Liver (tissue), 9 donors: ENCODE results near the gene IRF4. TPM values are rescaled to one million over a fixed set of nuclear protein-coding genes. Genes with fewer than 3 reads are reported as not detected.

ENCODE experiments used
- DNase-seq: peaks from one replicate; pipeline ENCODE4 v3.0.0-alpha.2; 2017; ENCODE audit warnings: low spot score
- H3K27ac ChIP-seq, 2 donors: one replicate each; pipeline ENCODE4 v1.7.0; 2013; ENCODE audit warnings: inconsistent platforms in 2 of 2, low read length in 2 of 2, control low read depth in 1 of 2, low read depth in 1 of 2, mild to moderate bottlenecking in 1 of 2
- H3K27me3 ChIP-seq, 4 donors: one replicate each; pipeline versions ENCODE4 v1.6.1 to v1.7.0; 2013; ENCODE audit warnings: low read length in 3 of 4, inconsistent platforms in 1 of 4, mild to moderate bottlenecking in 1 of 4, moderate library complexity in 1 of 4; ENCODE audit not compliant: control insufficient read depth in 4 of 4, insufficient read depth in 4 of 4
- H3K36me3 ChIP-seq, 4 donors: one replicate each; pipeline versions ENCODE4 v1.6.1 to v1.7.0; 2013; ENCODE audit warnings: low read length in 3 of 4, mild to moderate bottlenecking in 3 of 4, low read depth in 1 of 4, moderate library complexity in 1 of 4; ENCODE audit not compliant: control insufficient read depth in 4 of 4, insufficient read depth in 3 of 4
- H3K4me1 ChIP-seq, 4 donors: one replicate each; pipeline versions ENCODE4 v1.6.1 to v1.7.0; 2013; ENCODE audit warnings: low read length in 3 of 4, mild to moderate bottlenecking in 3 of 4, moderate library complexity in 1 of 4; ENCODE audit not compliant: control insufficient read depth in 4 of 4, insufficient read depth in 4 of 4
- H3K4me3 ChIP-seq, 3 donors: one replicate each; pipeline versions ENCODE4 v1.6.1 to v1.7.0; 2013; ENCODE audit warnings: low read length in 3 of 3, control low read depth in 1 of 3, low read depth in 1 of 3, mild to moderate bottlenecking in 1 of 3
- H3K9ac ChIP-seq, 2 donors: one replicate each; pipeline ENCODE4 v1.7.0; 2013; ENCODE audit warnings: low read length in 2 of 2, mild to moderate bottlenecking in 2 of 2, moderate library complexity in 2 of 2, control low read depth in 1 of 2, low read depth in 1 of 2
- H3K9me3 ChIP-seq, 4 donors: one replicate each; pipeline versions ENCODE4 v1.6.1 to v1.7.0; 2013; ENCODE audit warnings: low read length in 3 of 4; ENCODE audit not compliant: control insufficient read depth in 4 of 4
- CTCF ChIP-seq: fragments of 150-350 bp; IDR thresholded peaks from 2 replicates; pipeline ENCODE4 v1.5.1; 2017; ENCODE audit warnings: improper control_type of control experiment, low read depth, low read length; ENCODE audit not compliant: missing input control
- EGR1 ChIP-seq, 2 donors: IDR thresholded peaks; 2 replicates each; pipeline ENCODE4 v1.6.1; 2016 to 2018; ENCODE audit warnings: antibody characterized with exemption in 2 of 2, low read depth in 2 of 2
- FOXA1 ChIP-seq: IDR thresholded peaks from 2 replicates; pipeline ENCODE4 v1.6.1; 2016; ENCODE audit warnings: antibody characterized with exemption
- FOXA2 ChIP-seq: IDR thresholded peaks from 2 replicates; pipeline ENCODE4 v1.6.1; 2016; ENCODE audit warnings: antibody characterized with exemption
- GABPA ChIP-seq, 2 donors: IDR thresholded peaks in 1 of 2; conservative IDR thresholded peaks in 1 of 2; 2 replicates each; pipeline ENCODE4 v1.6.1; 2016; ENCODE audit warnings: antibody characterized with exemption in 2 of 2, mild to moderate bottlenecking in 1 of 2, moderate library complexity in 1 of 2
- HNF4A ChIP-seq, 2 donors: conservative IDR thresholded peaks; 2 replicates each; pipeline ENCODE4 v1.6.1; 2016; ENCODE audit warnings: antibody characterized with exemption in 2 of 2, mild to moderate bottlenecking in 2 of 2
- HNF4G ChIP-seq: IDR thresholded peaks from 2 replicates; pipeline ENCODE4 v1.6.1; 2016; ENCODE audit warnings: antibody characterized with exemption
- MAX ChIP-seq: IDR thresholded peaks from 2 replicates; pipeline ENCODE4 v1.6.1; 2016; ENCODE audit warnings: antibody characterized with exemption
- NR2F2 ChIP-seq: IDR thresholded peaks from 2 replicates; pipeline ENCODE4 v1.6.1; 2016; ENCODE audit warnings: antibody characterized with exemption
- RAD21 ChIP-seq, 2 donors: IDR thresholded peaks; 2 replicates each; pipeline ENCODE4 v1.6.1; 2016; ENCODE audit warnings: antibody characterized with exemption in 2 of 2, mild to moderate bottlenecking in 2 of 2
- RXRA ChIP-seq, 2 donors: IDR thresholded peaks; 2 replicates each; pipeline ENCODE4 v1.6.1; 2017 to 2018; ENCODE audit warnings: antibody characterized with exemption in 2 of 2, mild to moderate bottlenecking in 1 of 2
- SP1 ChIP-seq: IDR thresholded peaks from 2 replicates; pipeline ENCODE4 v1.6.1; 2018; ENCODE audit warnings: antibody characterized with exemption, mild to moderate bottlenecking
- YY1 ChIP-seq: IDR thresholded peaks from 2 replicates; pipeline ENCODE4 v1.6.1; 2016; ENCODE audit warnings: antibody characterized with exemption, mild to moderate bottlenecking
- WGBS: extraction: QIAGEN DNeasy Blood & Tissue Kit; methylation state at CpG from one replicate; pipeline ENCODE4 v1.1.7; 2013; 5-methylcytosine and 5-hydroxymethylcytosine counted together
- polyA plus RNA-seq, 2 donors: library from polyadenylated mRNA; stranded (reverse) in 1 of 2; unstranded in 1 of 2; fragments of 200-250 nt in 1 of 2; fragments of >200 nt in 1 of 2; fragmentation: Nextera tagmentation in 1 of 2; extraction: Ambion mirVana in 1 of 2; gene quantifications; one replicate each; pipeline versions ENCODE4 v1.2.1 to v1.2.3, GENCODE V29; 2013 to 2015
- total RNA-seq, 2 donors: library from RNA; depleted of rRNA; stranded (reverse); fragments of >200 nt; gene quantifications; one replicate each; pipeline ENCODE4 v1.2.3, GENCODE V29; 2014
- TF ChIP-seq, protein P1 (sequence below): IDR thresholded peaks from 2 replicates; pipeline ENCODE4 v1.6.1; 2016; ENCODE audit warnings: antibody characterized with exemption
- TF ChIP-seq, protein P2 (sequence below): IDR thresholded peaks from 2 replicates; pipeline ENCODE4 v1.6.1; 2016; ENCODE audit warnings: antibody characterized with exemption, mild to moderate bottlenecking
- TF ChIP-seq, protein P3 (sequence below): IDR thresholded peaks from 2 replicates; pipeline ENCODE4 v1.6.1; 2016; ENCODE audit warnings: antibody characterized with exemption
- donor health status: healthy.
- donor health status: healthy.
- donor health status: healthy.
- donor health status: healthy.
- donor health status: healthy.

The IRF4 gene
- total and polyA plus RNA-seq, 4 donors, result 0.68 to 1.6 (median 1.1) TPM

DNA sequence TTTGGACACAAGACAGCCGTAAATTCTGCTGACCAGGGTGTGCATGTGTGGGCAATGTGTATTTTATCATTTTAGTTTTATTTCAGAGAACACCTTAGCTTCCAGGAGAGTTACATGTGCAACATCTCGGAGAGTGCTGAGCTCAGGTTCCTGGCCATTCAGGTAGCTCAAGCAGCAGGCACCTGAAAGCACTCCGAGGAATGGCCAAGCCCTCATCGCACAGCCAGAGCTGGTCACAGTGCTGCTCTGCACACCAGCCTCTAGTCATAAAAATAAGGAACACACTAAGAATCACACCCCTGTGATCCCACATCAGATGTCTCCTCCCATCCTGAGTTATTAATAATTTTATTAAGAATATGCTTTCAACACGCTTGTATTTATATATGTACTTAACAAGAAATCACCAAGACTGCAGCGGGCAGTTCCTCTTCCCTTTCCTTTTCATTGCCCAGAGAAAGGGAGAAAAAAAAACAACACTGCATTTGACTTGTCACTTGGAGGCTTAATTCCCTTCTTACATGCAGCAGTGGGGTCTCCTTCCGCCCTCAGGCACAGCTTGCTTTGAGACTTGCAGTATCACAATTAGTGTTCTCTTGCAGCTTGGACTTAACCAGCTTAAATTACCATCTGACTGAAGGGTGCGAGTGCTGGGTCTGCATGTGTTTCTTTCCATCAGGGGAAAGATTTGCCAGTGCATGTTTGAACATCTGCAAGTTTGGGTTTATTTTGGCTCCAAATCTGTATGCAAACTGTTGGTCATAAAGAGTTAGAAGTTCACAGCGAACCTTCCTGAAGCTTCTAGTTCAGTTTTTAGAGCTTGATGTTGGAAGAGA, 36.0 kb upstream of the IRF4 start (continued):
- TF ChIP-seq CTCF, result no peak
- TF ChIP-seq SP1, result peak; percentile 39
- no peak for TF ChIP-seq YY1
- no peak for TF ChIP-seq MAX
- TF ChIP-seq NR2F2, result no peak
- TF ChIP-seq RXRA (IDR thresholded peaks at IDR 0.05), result peak; percentile 13 to 75
- TF ChIP-seq FOXA1, result peak; percentile 54
- TF ChIP-seq RAD21 (IDR thresholded peaks at IDR 0.05), result peak in 1 of 2 donors; percentile 21

- H3K27me3 ChIP-seq, result no peaks in the 10 kb centered on the region
- peaks cover 4 to 7% (median 6%) of the 10 kb centered on the region in 4 donors for H3K4me1 ChIP-seq
- no peaks in the 10 kb centered on the region for H3K9me3 ChIP-seq
- peaks cover 0 to 4% (median 0%) of the 10 kb centered on the region in 4 donors for H3K36me3 ChIP-seq
- no peak overlapping the region for H3K9ac ChIP-seq
- no peak for TF ChIP-seq CTCF
- no peak for TF ChIP-seq NR2F2
- no peak for TF ChIP-seq EGR1 (IDR thresholded peaks at IDR 0.05; ENCODE audit: low read depth in 2 of 2)
- no peak for TF ChIP-seq RAD21 (IDR thresholded peaks at IDR 0.05)
- no peak for TF ChIP-seq FOXA1
- TF ChIP-seq RXRA (IDR thresholded peaks at IDR 0.05), result no peak
- no peak for TF ChIP-seq YY1
- no peak for TF ChIP-seq HNF4A (conservative IDR thresholded peaks at IDR 0.05)
- no peak for TF ChIP-seq HNF4G
- no peak for TF ChIP-seq MAX
- DNase-seq, result no peak
- no peak overlapping the region for H3K4me3 ChIP-seq
- H3K27ac ChIP-seq, result no peak overlapping the region
- WGBS, result 86% methylated on average over 11 of the region's 11 CpGs
These were observed 34.7 kb upstream of the IRF4 start for GRCh38 chr6:356828-357251.

GRCh38 chr6:357261-357790, 34.2 kb upstream of the IRF4 start:
- no peak overlapping the region for H3K4me3 ChIP-seq
- WGBS, result 87% methylated on average over 12 of the region's 12 CpGs
- DNase-seq, result no peak
- TF ChIP-seq GABPA (IDR thresholded peaks at IDR 0.05 in 1 of 2, conservative IDR thresholded peaks at IDR 0.05 in 1 of 2) (no peak), HNF4A (conservative IDR thresholded peaks at IDR 0.05) (no peak), FOXA2 (no peak)
- TF ChIP-seq, protein P1, sequence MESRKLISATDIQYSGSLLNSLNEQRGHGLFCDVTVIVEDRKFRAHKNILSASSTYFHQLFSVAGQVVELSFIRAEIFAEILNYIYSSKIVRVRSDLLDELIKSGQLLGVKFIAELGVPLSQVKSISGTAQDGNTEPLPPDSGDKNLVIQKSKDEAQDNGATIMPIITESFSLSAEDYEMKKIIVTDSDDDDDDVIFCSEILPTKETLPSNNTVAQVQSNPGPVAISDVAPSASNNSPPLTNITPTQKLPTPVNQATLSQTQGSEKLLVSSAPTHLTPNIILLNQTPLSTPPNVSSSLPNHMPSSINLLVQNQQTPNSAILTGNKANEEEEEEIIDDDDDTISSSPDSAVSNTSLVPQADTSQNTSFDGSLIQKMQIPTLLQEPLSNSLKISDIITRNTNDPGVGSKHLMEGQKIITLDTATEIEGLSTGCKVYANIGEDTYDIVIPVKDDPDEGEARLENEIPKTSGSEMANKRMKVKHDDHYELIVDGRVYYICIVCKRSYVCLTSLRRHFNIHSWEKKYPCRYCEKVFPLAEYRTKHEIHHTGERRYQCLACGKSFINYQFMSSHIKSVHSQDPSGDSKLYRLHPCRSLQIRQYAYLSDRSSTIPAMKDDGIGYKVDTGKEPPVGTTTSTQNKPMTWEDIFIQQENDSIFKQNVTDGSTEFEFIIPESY, result no peak
- TF ChIP-seq, protein P2, sequence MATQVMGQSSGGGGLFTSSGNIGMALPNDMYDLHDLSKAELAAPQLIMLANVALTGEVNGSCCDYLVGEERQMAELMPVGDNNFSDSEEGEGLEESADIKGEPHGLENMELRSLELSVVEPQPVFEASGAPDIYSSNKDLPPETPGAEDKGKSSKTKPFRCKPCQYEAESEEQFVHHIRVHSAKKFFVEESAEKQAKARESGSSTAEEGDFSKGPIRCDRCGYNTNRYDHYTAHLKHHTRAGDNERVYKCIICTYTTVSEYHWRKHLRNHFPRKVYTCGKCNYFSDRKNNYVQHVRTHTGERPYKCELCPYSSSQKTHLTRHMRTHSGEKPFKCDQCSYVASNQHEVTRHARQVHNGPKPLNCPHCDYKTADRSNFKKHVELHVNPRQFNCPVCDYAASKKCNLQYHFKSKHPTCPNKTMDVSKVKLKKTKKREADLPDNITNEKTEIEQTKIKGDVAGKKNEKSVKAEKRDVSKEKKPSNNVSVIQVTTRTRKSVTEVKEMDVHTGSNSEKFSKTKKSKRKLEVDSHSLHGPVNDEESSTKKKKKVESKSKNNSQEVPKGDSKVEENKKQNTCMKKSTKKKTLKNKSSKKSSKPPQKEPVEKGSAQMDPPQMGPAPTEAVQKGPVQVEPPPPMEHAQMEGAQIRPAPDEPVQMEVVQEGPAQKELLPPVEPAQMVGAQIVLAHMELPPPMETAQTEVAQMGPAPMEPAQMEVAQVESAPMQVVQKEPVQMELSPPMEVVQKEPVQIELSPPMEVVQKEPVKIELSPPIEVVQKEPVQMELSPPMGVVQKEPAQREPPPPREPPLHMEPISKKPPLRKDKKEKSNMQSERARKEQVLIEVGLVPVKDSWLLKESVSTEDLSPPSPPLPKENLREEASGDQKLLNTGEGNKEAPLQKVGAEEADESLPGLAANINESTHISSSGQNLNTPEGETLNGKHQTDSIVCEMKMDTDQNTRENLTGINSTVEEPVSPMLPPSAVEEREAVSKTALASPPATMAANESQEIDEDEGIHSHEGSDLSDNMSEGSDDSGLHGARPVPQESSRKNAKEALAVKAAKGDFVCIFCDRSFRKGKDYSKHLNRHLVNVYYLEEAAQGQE, result no peak
- TF ChIP-seq, protein P3, sequence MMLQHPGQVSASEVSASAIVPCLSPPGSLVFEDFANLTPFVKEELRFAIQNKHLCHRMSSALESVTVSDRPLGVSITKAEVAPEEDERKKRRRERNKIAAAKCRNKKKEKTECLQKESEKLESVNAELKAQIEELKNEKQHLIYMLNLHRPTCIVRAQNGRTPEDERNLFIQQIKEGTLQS, result no peak

More at GRCh38 chr6:357261-357790, 34.2 kb upstream of the IRF4 start:
- Histone ChIP-seq H3K9me3 (no peaks in the 10 kb centered on the region), H3K4me1 (peaks cover 4 to 7% (median 6%) of the 10 kb centered on the region in 4 donors), H3K27me3 (no peaks in the 10 kb centered on the region), H3K27ac (no peak overlapping the region), H3K9ac (no peak overlapping the region), H3K36me3 (peaks cover 0 to 1% (median 0%) of the 10 kb centered on the region in 4 donors)
